ENCODE data around the gene HLA-F. TPM values are rescaled to one million over a fixed set of nuclear protein-coding genes. Genes with fewer than 3 reads are reported as not detected.

HLA-F gene
- total RNA-seq, 1 donor from 2014 or later: 12.5 TPM

DNA sequence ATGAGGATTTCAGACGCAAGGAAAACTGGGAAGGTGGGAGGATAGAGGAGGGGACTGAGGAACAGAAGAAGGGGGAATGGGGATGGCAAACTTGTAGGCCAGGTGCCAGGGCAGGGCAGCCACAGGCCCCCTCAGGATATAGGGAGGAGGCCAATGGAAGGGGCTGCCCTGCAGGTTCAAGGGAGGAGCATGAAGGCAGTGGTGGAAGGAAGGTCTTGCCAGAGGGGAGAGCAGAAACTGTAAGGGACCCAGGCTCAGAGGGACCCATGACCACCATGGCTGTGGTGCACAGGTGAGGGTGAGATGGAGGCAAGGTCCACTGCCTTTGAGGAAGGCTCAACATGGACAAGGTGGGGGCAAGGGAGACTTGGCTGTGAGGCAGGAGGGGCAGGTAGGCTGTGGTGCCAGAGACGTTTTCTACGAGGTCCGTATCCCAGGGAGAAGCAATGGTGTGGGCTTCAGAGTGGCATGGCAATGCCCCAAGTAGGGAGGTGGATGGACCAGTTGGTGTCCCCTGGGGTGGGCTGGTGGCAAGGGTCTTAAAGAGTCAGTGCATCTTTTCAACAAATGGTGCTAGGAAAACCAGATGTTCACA, 22.7 kb downstream of the HLA-F start:
- Mint-ChIP-seq H3K4me1 (ENCODE audit: unreplicated experiment) (peaks cover 15% of the 10 kb centered on the region), H3K36me3 (ENCODE audit: unreplicated experiment) (peaks cover 2% of the 10 kb centered on the region), H3K27ac (ENCODE audit: unreplicated experiment) (no peak overlapping the region), H3K4me3 (ENCODE audit: unreplicated experiment) (no peak overlapping the region), H3K27me3 (ENCODE audit: unreplicated experiment) (peaks cover 19% of the 10 kb centered on the region), H3K9me3 (ENCODE audit: unreplicated experiment) (no peaks in the 10 kb centered on the region)
- DNase-seq (ENCODE audit: extremely low spot score, unreplicated experiment): no peak
- TF ChIP-seq, protein P1, sequence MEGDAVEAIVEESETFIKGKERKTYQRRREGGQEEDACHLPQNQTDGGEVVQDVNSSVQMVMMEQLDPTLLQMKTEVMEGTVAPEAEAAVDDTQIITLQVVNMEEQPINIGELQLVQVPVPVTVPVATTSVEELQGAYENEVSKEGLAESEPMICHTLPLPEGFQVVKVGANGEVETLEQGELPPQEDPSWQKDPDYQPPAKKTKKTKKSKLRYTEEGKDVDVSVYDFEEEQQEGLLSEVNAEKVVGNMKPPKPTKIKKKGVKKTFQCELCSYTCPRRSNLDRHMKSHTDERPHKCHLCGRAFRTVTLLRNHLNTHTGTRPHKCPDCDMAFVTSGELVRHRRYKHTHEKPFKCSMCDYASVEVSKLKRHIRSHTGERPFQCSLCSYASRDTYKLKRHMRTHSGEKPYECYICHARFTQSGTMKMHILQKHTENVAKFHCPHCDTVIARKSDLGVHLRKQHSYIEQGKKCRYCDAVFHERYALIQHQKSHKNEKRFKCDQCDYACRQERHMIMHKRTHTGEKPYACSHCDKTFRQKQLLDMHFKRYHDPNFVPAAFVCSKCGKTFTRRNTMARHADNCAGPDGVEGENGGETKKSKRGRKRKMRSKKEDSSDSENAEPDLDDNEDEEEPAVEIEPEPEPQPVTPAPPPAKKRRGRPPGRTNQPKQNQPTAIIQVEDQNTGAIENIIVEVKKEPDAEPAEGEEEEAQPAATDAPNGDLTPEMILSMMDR (IDR thresholded peaks at IDR 0.05): no peak

DNA sequence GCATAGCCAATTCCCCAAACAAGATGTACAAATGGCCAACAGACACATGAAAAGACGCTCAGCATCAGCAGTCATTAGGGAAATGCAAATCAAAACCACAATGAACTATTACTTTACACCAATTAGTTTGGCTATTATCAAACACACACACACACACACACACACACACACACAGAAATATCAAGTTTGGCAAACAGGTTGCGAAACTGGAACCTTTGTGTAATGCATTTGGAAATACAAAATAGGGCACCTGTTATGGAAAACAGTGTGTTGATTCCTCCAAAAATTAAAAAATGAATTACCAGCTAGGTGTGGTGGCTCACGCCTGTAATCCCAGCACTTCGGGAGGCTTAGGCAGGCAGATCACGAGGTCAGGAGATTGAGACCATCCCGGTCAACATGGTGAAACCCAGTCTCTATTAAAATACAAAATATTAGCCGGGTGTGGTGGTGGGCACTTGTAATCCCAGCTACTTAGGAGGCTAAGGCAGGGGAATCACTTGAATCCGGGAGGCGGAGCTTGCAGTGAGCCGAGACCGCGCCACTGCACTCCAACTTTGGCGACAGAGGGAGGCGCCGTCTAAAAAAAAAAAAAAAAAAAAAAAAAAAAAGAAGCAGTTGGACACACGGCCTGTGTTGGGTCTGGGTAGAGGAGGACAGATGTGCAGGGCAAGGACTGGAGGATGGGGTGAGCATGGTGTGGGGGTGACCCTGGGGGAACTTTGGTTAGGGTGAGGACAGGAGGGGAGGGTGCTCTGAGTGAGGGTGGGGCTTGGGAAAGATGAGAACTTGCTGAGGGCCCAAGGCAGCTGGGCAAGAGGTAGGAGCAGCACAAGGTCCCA, 23.8 kb downstream of the HLA-F start:
- peaks cover 15% of the 10 kb centered on the region for H3K4me1 Mint-ChIP-seq (ENCODE audit: unreplicated experiment)
- peaks cover 19% of the 10 kb centered on the region for H3K27me3 Mint-ChIP-seq (ENCODE audit: unreplicated experiment)
- no peak for DNase-seq (ENCODE audit: extremely low spot score, unreplicated experiment)
- H3K36me3 Mint-ChIP-seq (ENCODE audit: unreplicated experiment): peaks cover 2% of the 10 kb centered on the region
- H3K4me3 Mint-ChIP-seq (ENCODE audit: unreplicated experiment): no peak overlapping the region
- H3K9me3 Mint-ChIP-seq (ENCODE audit: unreplicated experiment): no peaks in the 10 kb centered on the region
- TF ChIP-seq, protein P1 (IDR thresholded peaks at IDR 0.05): no peak
- no peak overlapping the region for H3K27ac Mint-ChIP-seq (ENCODE audit: unreplicated experiment)

DNA sequence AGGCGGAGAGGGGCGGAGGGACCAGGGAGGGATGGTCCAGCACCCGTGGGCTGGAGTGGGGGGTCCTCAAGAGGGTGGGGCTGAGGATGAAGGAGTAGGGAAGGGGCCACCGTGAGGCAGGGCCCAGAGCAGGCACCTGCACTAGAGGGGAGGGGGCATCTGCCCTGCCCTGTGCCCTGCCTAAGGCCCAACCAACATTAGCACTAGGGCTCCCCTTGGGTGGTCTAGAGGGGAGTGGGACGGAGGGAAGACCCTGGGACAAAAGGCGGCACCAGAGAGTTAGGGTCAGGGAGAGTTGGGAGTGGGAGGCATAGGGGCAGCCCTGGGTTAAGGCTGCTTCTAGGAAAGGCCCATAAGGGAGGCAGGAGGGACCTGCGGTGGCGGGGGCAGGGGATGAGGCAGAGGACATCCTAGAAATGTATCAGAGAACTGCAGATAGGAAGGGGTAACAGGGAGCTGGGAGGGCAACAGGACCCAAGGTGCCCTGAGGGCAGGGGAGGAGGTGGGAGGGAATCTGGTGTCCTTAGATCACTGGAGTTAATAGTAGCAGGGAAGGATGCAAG, 24.5 kb downstream of the HLA-F start:
- Mint-ChIP-seq H3K9me3 (ENCODE audit: unreplicated experiment) (no peaks in the 10 kb centered on the region), H3K36me3 (ENCODE audit: unreplicated experiment) (peaks cover 2% of the 10 kb centered on the region), H3K27me3 (ENCODE audit: unreplicated experiment) (peaks cover 19% of the 10 kb centered on the region), H3K4me3 (ENCODE audit: unreplicated experiment) (peak overlapping the region; percentile 88), H3K27ac (ENCODE audit: unreplicated experiment) (no peak overlapping the region), H3K4me1 (ENCODE audit: unreplicated experiment) (peaks cover 17% of the 10 kb centered on the region)
- TF ChIP-seq, protein P1 (IDR thresholded peaks at IDR 0.05): no peak
- DNase-seq (ENCODE audit: extremely low spot score, unreplicated experiment): no peak

DNA sequence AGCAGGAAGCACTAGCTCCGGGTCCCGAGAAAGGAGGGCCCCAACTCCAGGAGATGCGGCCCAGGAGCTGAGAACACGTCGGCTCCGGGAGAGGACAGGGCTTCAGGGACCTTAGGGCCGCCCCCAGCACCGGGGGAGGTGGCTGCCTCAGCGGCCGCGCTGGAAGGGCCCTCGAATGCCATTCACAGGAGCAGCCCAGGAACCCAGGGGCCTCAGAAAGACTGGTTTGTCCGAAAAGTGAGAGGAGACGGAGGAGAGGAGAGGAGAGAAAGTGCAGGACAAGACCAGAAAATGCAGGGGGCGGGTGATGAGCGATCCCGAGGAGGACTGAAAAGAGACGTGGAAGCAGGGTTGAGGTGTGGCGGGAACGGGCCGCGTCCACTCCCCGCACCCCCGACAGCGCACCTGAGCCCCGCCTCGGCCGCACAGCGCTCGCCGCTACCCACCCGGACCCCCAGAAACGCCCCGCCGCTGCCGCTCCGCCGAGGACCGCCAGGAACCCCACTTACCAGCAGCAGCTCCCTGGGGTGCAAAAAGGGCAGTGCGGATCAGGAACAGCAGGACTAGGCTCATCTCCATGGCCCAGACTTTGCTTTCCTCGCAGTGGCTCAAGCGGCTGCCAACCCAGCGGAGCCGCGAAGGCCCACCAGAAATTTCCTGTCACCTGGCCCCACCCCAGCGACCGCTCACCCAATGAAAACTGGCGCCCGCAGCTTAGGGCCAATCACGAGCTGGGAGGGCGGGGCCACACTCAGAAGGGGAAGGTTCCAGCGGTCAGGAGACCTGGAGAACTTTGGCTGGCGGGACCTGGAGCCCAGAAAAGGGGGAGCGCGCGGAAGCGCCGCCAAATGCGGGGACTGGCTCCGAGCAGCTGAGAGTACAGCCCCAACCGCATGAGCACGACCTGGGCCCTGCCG, 25.4 kb downstream of the HLA-F start:
- Mint-ChIP-seq H3K27me3 (ENCODE audit: unreplicated experiment) (peaks cover 19% of the 10 kb centered on the region), H3K27ac (ENCODE audit: unreplicated experiment) (peak overlapping the region; percentile 70)

More for the DNA sequence above, 25.4 kb downstream of the HLA-F start:
- Mint-ChIP-seq H3K4me3 (ENCODE audit: unreplicated experiment) (peak overlapping the region; percentile 88), H3K4me1 (ENCODE audit: unreplicated experiment) (peaks cover 23% of the 10 kb centered on the region), H3K36me3 (ENCODE audit: unreplicated experiment) (peaks cover 2% of the 10 kb centered on the region), H3K9me3 (ENCODE audit: unreplicated experiment) (no peaks in the 10 kb centered on the region)
- DNase-seq (ENCODE audit: extremely low spot score, unreplicated experiment): peak; percentile 89
- TF ChIP-seq, protein P1 (IDR thresholded peaks at IDR 0.05): no peak
